Coronary artery (tissue), 2 donors: ENCODE measurements around the gene HOMEZ.
"Not testable (repeated sequence)": the region's sequence is repeated elsewhere in the genome, so short reads cannot be mapped to it uniquely, and the experiment has no call there.

Source experiments
- DNase-seq: peaks from one replicate; pipeline ENCODE4 v3.0.0-alpha.2; 2017; ENCODE audit warnings: low spot score
- H3K27ac ChIP-seq, 2 donors: fragments of 200-600 bp; sonication (generic); one replicate each; pipeline ENCODE4 v1.5.1; 2016 to 2019
- H3K4me3 ChIP-seq: fragments of 200-600 bp; sonication (generic); 2 replicates; pipeline ENCODE4 v1.5.1; 2016; ENCODE audit warnings: mild to moderate bottlenecking, moderate library complexity
- TF ChIP-seq, protein P1 (sequence below): fragments of 200-600 bp; sonication (generic); IDR thresholded peaks from one replicate; pipeline ENCODE4 v1.5.1; 2019; ENCODE audit warnings: antibody characterized with exemption

HOMEZ gene

DNA sequence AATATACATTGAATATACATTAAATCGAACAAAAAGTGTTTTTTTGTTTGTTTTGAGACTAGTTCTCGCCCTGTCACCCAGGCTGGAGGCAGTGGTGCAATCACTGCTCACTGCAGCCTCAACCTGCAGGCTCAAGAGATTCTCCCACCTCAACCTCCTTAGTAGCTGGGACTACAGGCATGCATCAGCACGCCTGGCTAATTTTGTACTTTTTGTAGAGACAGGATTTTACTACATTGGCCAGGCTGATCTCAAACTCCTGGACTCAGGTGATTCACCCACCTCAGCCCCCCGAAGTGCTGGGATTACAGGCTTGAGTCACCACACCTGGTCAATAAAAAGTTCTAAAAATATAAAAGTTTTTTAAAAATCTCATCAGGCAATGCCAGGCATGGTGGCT is 58.4 kb downstream of the HOMEZ start:
- no peak overlapping the region for H3K27ac ChIP-seq
- TF ChIP-seq, protein P1, sequence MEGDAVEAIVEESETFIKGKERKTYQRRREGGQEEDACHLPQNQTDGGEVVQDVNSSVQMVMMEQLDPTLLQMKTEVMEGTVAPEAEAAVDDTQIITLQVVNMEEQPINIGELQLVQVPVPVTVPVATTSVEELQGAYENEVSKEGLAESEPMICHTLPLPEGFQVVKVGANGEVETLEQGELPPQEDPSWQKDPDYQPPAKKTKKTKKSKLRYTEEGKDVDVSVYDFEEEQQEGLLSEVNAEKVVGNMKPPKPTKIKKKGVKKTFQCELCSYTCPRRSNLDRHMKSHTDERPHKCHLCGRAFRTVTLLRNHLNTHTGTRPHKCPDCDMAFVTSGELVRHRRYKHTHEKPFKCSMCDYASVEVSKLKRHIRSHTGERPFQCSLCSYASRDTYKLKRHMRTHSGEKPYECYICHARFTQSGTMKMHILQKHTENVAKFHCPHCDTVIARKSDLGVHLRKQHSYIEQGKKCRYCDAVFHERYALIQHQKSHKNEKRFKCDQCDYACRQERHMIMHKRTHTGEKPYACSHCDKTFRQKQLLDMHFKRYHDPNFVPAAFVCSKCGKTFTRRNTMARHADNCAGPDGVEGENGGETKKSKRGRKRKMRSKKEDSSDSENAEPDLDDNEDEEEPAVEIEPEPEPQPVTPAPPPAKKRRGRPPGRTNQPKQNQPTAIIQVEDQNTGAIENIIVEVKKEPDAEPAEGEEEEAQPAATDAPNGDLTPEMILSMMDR: no peak
- no peak overlapping the region for H3K4me3 ChIP-seq
- DNase-seq: no peak

DNA sequence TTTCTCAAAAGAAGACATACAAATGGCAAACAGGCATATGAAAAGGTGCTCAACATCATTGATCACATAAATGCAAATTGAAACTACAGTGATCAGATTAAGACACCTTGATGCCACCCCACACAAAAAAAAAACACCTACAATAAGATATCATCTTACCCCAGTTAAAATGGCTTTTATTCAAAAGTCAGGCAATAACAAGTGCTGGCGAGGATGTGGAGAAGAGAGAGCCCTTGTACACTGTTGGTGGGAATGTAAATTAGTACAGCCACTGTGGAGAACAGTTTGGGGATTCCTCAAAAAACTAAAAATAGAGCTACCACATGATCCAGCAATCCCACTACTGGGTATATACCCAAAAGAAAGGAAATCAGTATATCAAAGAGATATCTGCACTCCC is 61.0 kb downstream of the HOMEZ start:
- DNase-seq, H3K27ac ChIP-seq, H3K4me3 ChIP-seq: not testable (repeated sequence)
